B cell (primary cell): ENCODE measurements around the gene WDR18. TPM values are rescaled to one million over a fixed set of nuclear protein-coding genes. Genes with fewer than 3 reads are reported as not detected.

Experiments
- ATAC-seq: fragments of 200-7000 bp; cut with Tn5 transposase; one replicate; pipeline ENCODE4 v1.10.0; 2021; ENCODE audit warnings: low read depth, mild to moderate bottlenecking, moderate number of reproducible peaks, moderate library complexity
- CTCF ChIA-PET: fragments of 350-600 bp; sonication (Branson Sonifier 250); formaldehyde crosslinking; loops from one replicate; lab custom pipeline; 2021; ENCODE audit warnings: antibody characterized with exemption, inconsistent platforms; lab: Charles Lee
- POLR2A ChIA-PET: fragments of 350-600 bp; sonication (Branson Sonifier 250); formaldehyde crosslinking; loops from one replicate; lab custom pipeline; 2021; ENCODE audit warnings: antibody characterized with exemption; lab: Charles Lee
- DNase-seq: peaks from one replicate; pipeline ENCODE4 v3.0.0; 2013
- H2AFZ ChIP-seq: 2 replicates; pipeline ENCODE4 v1.6.1; 2012; ENCODE audit warnings: mild to moderate bottlenecking, low read depth, low read length; ENCODE audit not compliant: insufficient read depth, poor library complexity, severe bottlenecking
- H3K27ac ChIP-seq, 2 donors: 1 replicate in 1 of 2; 2 replicates in 1 of 2; pipeline ENCODE4 v1.5.1; 2012 to 2013; ENCODE audit warnings: low read length in 2 of 2, mild to moderate bottlenecking in 2 of 2, moderate library complexity in 1 of 2
- H3K27me3 ChIP-seq, 4 experiments: fragments of 200-600 bp in 1 of 4; sonication (generic) in 1 of 4; replicated peaks in 1 of 4; 1 replicate in 2 of 4; 2 replicates in 2 of 4; pipeline versions ENCODE4 v1.6.1 to v1.7.0; 2013 to 2016; ENCODE audit warnings: low read length in 3 of 4, mild to moderate bottlenecking in 2 of 4, mixed read lengths in 1 of 4, moderate library complexity in 1 of 4; ENCODE audit not compliant: insufficient read depth in 4 of 4, control insufficient read depth in 3 of 4; ENCODE audit errors: control extremely low read depth in 1 of 4
- H3K36me3 ChIP-seq, 2 experiments: replicated peaks in 1 of 2; 1 replicate in 1 of 2; 2 replicates in 1 of 2; pipeline versions ENCODE4 v1.6.1 to v1.7.1; 2013; ENCODE audit warnings: low read length in 1 of 2; ENCODE audit not compliant: insufficient read depth in 2 of 2, control insufficient read depth in 1 of 2; ENCODE audit errors: control extremely low read depth in 1 of 2, extremely low read depth in 1 of 2
- H3K4me1 ChIP-seq, 2 donors: fragments of 200-600 bp in 1 of 2; sonication (generic) in 1 of 2; 1 replicate in 1 of 2; 2 replicates in 1 of 2; pipeline versions ENCODE4 v1.5.1 to v1.6.1; 2013 to 2017; ENCODE audit warnings: low read length in 2 of 2; ENCODE audit not compliant: control insufficient read depth in 2 of 2, insufficient read depth in 2 of 2
- H3K4me2 ChIP-seq: replicated peaks from 2 replicates; pipeline ENCODE3; 2012; ENCODE audit warnings: mild to moderate bottlenecking, low read depth, low read length; ENCODE audit not compliant: poor library complexity, severe bottlenecking
- H3K4me3 ChIP-seq, 5 experiments: fragments of 200-600 bp in 1 of 5; sonication (generic) in 1 of 5; 1 replicate in 3 of 5; 2 replicates in 2 of 5; pipeline versions ENCODE4 v1.5.1 to v1.7.0; 2011 to 2016; ENCODE audit warnings: low read length in 4 of 5, mild to moderate bottlenecking in 4 of 5, low read depth in 2 of 5, control low read depth in 1 of 5, moderate library complexity in 1 of 5; ENCODE audit not compliant: insufficient read depth in 1 of 5; ENCODE audit errors: control extremely low read depth in 1 of 5, extremely low read depth in 1 of 5
- H3K79me2 ChIP-seq: fragments of 200-600 bp; sonication (generic); one replicate; pipeline ENCODE4 v1.6.0; 2016; ENCODE audit warnings: low read length; ENCODE audit not compliant: control insufficient read depth, insufficient read depth
- H3K9ac ChIP-seq: fragments of 200-600 bp; sonication (generic); 2 replicates; pipeline ENCODE4 v1.6.1; 2017; ENCODE audit warnings: mild to moderate bottlenecking, low read length, moderate library complexity
- H3K9me3 ChIP-seq, 3 donors: one replicate each; pipeline versions ENCODE4 v1.6.1 to v1.7.1; 2013; ENCODE audit warnings: low read length in 2 of 3; ENCODE audit not compliant: control insufficient read depth in 2 of 3, insufficient read depth in 1 of 3; ENCODE audit errors: control extremely low read depth in 1 of 3
- H4K20me1 ChIP-seq: 2 replicates; pipeline ENCODE4 v1.6.0; 2012; ENCODE audit warnings: mild to moderate bottlenecking, low read length; ENCODE audit not compliant: insufficient read depth, control insufficient read depth, poor library complexity, severe bottlenecking
- H3K27ac Mint-ChIP-seq: one replicate; pipeline ENCODE4 v1.8.0; 2021; ENCODE audit warnings: mixed read lengths
- H3K27me3 Mint-ChIP-seq: one replicate; pipeline ENCODE4 v1.8.0; 2021; ENCODE audit warnings: mixed read lengths
- H3K4me1 Mint-ChIP-seq: one replicate; pipeline ENCODE4 v1.8.0; 2021; ENCODE audit warnings: mixed read lengths
- H3K4me3 Mint-ChIP-seq: one replicate; pipeline ENCODE4 v1.8.0; 2021; ENCODE audit warnings: mixed read lengths
- H3K9me3 Mint-ChIP-seq: one replicate; pipeline ENCODE4 v1.8.0; 2022; ENCODE audit warnings: mixed read lengths; ENCODE audit not compliant: insufficient read depth
- CTCF ChIP-seq: fragments of 200-600 bp; IDR thresholded peaks from one replicate; pipeline ENCODE4 v1.8.0; 2022; ENCODE audit warnings: antibody characterized with exemption, mild to moderate bottlenecking
- EZH2 ChIP-seq: IDR thresholded peaks from 2 replicates; pipeline ENCODE4 v1.6.1; 2012; ENCODE audit warnings: borderline replicate concordance, low read depth, mild to moderate bottlenecking, moderate library complexity, low read length; ENCODE audit not compliant: insufficient read depth, poor library complexity, severe bottlenecking
- WGBS: methylation state at CpG from one replicate; pipeline ENCODE4 v1.1.5; 2013; ENCODE audit warnings: missing lambda C conversion rate; ENCODE audit not compliant: insufficient coverage; 5-methylcytosine and 5-hydroxymethylcytosine counted together
- intact Hi-C: fragments of 100-400 bp; cut with micrococcal nuclease; formaldehyde crosslinking; loops from one replicate; pipeline ENCODE4 v1.10.0; 2022
- polyA plus RNA-seq: library from polyadenylated mRNA; depleted of rRNA; stranded (reverse); fragments of >200 nt; gene quantifications from 2 replicates; pipeline ENCODE4 v1.2.3, GENCODE V29; 2012
- total RNA-seq, 2 donors: library from RNA; stranded (reverse); fragments of 120-200 nt in 1 of 2; gene quantifications; 1 replicate in 1 of 2; 2 replicates in 1 of 2; pipeline versions ENCODE4 v1.2.3 to v1.2.4, GENCODE V29; 2013 to 2022

The WDR18 gene
- total and polyA plus RNA-seq, 2 donors (not counting 1 experiment from before 2014, with no cell fraction given), result 48.5 to 60.5 TPM

GRCh38 chr19:945401-946252 is 38.5 kb upstream of the WDR18 start:
- H3K9ac ChIP-seq, result no peak overlapping the region
- intact Hi-C loops, result loop anchor here (2.0 kb wide), 1 partner anchor 39 kb away; the partner anchor contains the start of gene WDR18
- H3K4me3 ChIP-seq, result no peak overlapping the region
- WGBS, result 97% methylated on average over 29 of the region's 37 CpGs
- H3K27ac ChIP-seq, result no peak overlapping the region
- Mint-ChIP-seq H3K27me3 (no peaks in the 10 kb centered on the region), H3K9me3 (no peaks in the 10 kb centered on the region), H3K4me3 (no peak overlapping the region), H3K4me1 (peaks cover 48% of the 10 kb centered on the region), H3K27ac (peak overlapping the region; percentile 65)
- ATAC-seq (no peak), DNase-seq (no peak)
- H3K36me3 ChIP-seq, result no peaks in the 10 kb centered on the region
- H4K20me1 ChIP-seq, result peaks cover 20% of the 10 kb centered on the region
- no peak overlapping the region for H3K4me2 ChIP-seq
- POLR2A ChIA-PET, result interaction anchor here (0.6 to 0.7 kb wide), 3 partner anchors 39 to 127 kb away, joined by 3 to 9 read pairs (median 3); no protein-coding TSS in a partner anchor
- TF ChIP-seq CTCF, result no peak
- TF ChIP-seq EZH2, result no peak
- H3K79me2 ChIP-seq, result peaks cover 30% of the 10 kb centered on the region
- H3K9me3 ChIP-seq, result peaks cover 0 to 10% (median 0%) of the 10 kb centered on the region in 3 donors
- peaks cover 40 to 51% of the 10 kb centered on the region in 2 donors for H3K4me1 ChIP-seq
- CTCF ChIA-PET, result interaction anchor here (1.2 kb wide), 1 partner anchor 23 kb away, joined by 3 read pairs; no protein-coding TSS in a partner anchor
- no peaks in the 10 kb centered on the region for H3K27me3 ChIP-seq
- H2AFZ ChIP-seq, result no peak overlapping the region
